LNCAP (cell line): ENCODE results near the gene AKR1A1.

Source experiments
- TF ChIP-seq, protein P1 (sequence below): fragments of 450-650 bp; IDR thresholded peaks from 2 replicates; pipeline ENCODE4 v1.5.1; 2017; ENCODE audit warnings: mild to moderate bottlenecking

The AKR1A1 gene

DNA sequence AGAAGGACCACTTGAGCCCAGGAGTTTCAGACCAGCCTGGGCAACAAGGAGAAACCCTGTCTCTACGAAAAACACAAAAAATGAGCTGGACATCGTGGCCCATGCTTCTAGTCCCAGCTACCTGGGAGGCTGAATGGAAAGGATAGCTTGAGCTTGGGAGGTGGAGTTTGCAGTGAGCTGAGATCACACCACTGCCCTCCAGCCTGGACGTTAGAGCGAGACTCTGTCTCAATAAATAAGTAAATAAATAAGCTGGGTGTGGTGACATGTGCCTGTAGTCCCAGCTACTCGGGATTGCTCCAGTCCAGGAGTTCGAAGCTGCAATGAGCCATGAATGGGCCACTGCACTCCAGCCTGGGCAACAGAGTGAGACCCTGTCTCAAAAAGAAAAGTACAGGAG, 3.6 kb downstream of the AKR1A1 start:
- TF ChIP-seq, protein P1, sequence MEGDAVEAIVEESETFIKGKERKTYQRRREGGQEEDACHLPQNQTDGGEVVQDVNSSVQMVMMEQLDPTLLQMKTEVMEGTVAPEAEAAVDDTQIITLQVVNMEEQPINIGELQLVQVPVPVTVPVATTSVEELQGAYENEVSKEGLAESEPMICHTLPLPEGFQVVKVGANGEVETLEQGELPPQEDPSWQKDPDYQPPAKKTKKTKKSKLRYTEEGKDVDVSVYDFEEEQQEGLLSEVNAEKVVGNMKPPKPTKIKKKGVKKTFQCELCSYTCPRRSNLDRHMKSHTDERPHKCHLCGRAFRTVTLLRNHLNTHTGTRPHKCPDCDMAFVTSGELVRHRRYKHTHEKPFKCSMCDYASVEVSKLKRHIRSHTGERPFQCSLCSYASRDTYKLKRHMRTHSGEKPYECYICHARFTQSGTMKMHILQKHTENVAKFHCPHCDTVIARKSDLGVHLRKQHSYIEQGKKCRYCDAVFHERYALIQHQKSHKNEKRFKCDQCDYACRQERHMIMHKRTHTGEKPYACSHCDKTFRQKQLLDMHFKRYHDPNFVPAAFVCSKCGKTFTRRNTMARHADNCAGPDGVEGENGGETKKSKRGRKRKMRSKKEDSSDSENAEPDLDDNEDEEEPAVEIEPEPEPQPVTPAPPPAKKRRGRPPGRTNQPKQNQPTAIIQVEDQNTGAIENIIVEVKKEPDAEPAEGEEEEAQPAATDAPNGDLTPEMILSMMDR: no peak

DNA sequence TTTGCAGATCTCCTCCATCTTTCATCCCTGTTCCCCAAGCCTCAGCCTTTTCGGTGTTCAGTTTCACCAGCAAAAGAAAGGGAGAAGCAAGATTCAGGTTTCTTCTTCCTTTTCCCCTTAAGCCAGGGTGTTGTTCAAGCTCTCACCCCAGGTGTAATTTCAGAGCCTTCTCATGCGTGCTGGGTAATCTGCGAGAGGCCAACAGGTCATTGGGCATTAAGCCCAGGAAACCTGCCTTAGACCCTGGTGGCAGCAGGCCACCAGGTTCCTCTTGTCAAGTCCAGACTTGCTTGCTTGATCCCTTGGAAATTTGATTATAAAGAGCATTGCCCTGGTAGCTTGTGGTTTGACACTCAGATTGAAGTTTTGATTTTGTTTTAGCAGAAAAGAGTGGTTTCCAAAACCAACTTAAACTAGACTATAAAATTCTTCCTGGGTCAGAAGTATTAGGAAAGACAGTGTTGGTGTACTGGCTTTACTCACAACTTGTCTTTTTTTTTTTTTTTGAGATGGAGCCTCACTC, 6.9 kb downstream of the AKR1A1 start:
- TF ChIP-seq, protein P1: no peak

DNA sequence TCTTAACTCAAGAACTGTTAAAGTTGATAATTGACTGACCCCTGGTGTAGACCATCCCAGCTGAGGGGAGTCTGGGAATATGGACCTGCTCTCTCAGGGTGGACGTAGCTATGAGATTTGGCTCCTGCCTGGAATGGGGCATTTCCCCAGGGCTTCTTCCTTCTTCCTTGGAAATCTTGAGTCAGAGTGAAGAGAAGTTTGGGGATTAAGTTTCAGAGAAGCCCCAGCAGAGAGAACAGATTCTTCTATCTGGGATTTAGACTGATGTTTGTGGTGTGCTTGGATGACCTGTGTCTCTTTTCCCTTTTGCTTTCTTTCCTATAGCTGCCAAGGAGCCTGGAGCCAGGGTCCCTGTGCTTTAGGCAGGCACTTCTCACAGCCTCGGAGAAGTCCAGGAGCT, 13.2 kb downstream of the AKR1A1 start:
- TF ChIP-seq, protein P1: no peak

DNA sequence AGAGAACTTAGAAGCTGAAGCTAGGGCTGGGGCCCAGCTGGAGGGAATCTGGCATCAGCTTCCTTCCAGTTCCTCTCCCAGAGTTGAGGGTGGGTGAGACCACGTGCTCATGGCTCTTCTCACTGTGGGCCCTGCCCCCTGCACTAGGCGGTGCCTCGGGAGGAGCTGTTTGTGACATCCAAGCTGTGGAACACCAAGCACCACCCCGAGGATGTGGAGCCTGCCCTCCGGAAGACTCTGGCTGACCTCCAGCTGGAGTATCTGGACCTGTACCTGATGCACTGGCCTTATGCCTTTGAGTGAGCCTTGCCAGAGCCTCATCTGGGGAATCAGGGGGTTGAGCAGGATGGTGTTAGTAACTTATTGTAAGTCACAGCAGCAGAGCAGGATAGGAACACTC, 16.1 kb downstream of the AKR1A1 start:
- TF ChIP-seq, protein P1: no peak

DNA sequence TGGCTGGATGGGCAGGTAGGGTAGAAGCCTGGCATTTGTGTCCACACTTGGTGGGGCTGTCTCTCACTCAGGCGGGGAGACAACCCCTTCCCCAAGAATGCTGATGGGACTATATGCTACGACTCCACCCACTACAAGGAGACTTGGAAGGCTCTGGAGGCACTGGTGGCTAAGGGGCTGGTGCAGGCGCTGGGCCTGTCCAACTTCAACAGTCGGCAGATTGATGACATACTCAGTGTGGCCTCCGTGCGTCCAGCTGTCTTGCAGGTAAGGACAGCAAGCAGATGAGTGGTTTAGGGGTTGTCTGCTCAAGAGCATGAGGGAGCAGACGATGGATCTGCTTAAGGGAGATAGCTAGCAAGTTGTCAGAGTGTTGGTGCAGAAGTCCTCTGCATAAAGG, 17.3 kb downstream of the AKR1A1 start:
- TF ChIP-seq, protein P1: no peak

DNA sequence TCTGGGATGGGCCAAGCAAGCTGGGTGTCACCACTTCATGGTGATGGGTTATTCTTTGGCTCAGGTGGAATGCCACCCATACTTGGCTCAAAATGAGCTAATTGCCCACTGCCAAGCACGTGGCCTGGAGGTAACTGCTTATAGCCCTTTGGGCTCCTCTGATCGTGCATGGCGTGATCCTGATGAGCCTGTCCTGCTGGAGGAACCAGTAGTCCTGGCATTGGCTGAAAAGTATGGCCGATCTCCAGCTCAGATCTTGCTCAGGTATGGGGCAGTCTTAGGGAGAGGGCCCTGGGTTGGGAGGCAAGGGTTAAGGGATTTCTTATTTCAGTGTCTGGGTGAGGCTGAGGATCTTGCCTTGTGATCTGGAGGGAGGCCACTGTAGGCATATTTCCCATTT, 17.8 kb downstream of the AKR1A1 start:
- TF ChIP-seq, protein P1: no peak

DNA sequence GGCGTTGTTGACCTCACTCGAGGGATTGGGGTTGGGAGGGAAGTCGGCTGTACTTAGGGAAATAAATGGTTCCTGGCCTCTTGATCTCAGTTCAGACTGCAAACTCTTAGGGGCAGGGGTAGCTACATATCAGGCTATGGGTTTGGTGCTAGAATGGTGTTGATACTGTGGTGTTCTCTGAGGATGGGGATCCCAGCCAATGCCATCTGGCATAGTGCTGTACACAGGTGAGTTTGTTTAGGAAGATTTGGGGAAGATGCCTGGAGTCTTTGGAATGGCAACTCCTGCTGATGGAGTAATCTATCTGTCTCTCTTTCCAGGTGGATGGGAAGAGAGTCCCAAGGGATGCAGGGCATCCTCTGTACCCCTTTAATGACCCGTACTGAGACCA, 18.9 kb downstream of the AKR1A1 start:
- TF ChIP-seq, protein P1: no peak

DNA sequence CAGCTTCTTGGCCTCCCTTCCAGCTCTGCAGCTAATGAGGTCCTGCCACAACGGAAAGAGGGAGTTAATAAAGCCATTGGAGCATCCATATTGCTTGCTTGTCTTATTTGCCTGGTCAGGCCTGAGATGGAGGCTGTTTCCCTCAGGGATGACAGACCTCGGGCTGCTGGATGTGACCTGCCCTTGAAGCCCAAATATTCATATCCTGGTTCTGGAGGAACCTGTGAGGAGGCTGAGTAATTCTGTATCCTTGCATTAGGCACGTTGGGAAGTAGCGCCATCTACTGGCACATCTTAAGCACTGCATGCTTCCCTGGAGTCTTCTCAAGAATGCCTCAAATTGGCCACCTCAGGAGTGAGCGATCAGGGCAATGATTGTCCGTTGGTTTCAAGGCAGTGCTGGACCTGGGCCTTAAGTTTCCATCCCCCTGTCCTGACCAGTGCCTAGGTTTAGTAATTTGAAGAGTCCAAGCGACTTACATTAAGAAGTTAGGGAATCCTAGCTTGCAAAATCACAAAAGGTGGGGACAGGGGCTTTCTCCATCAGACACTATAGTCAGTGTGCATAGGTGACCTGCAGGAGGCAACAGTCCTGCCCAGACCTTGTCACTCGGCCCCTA, 19.4 kb downstream of the AKR1A1 start:
- TF ChIP-seq, protein P1: peak; percentile 97
